Psoas muscle (tissue), 8 donors: ENCODE results near the gene POU2AF1. TPM values are rescaled to one million over a fixed set of nuclear protein-coding genes. Genes with fewer than 3 reads are reported as not detected.

ENCODE experiments used
- ATAC-seq, 4 donors: fragments of 200-7000 bp; cut with Tn5 transposase; one replicate each; pipeline ENCODE4 v1.9.1; 2020; ENCODE audit warnings: moderate library complexity in 3 of 4, mild to moderate bottlenecking in 2 of 4
- DNase-seq, 2 donors: peaks; one replicate each; pipeline ENCODE4 v3.0.0-alpha.2; 2020
- H3K27ac ChIP-seq: fragments of 200-600 bp; one replicate; pipeline ENCODE4 v1.8.0; 2022
- H3K27me3 ChIP-seq, 3 donors: fragments of 200-600 bp in 1 of 3; one replicate each; pipeline versions ENCODE4 v1.6.1 to v1.8.0; 2013 to 2022; ENCODE audit warnings: low read length in 2 of 3, mild to moderate bottlenecking in 2 of 3, moderate library complexity in 1 of 3; ENCODE audit not compliant: insufficient read depth in 3 of 3
- H3K36me3 ChIP-seq, 2 donors: fragments of 200-600 bp in 1 of 2; one replicate each; pipeline versions ENCODE4 v1.6.1 to v1.8.0; 2013 to 2022; ENCODE audit warnings: low read depth in 1 of 2, mild to moderate bottlenecking in 1 of 2, moderate library complexity in 1 of 2; ENCODE audit not compliant: insufficient read depth in 1 of 2
- H3K4me1 ChIP-seq: fragments of 200-600 bp; one replicate; pipeline ENCODE4 v1.8.0; 2022
- H3K4me3 ChIP-seq: fragments of 200-600 bp; one replicate; pipeline ENCODE4 v1.8.0; 2022; ENCODE audit warnings: mild to moderate bottlenecking
- H3K9me3 ChIP-seq: fragments of 200-600 bp; one replicate; pipeline ENCODE4 v1.8.0; 2022
- WGBS, 3 donors: extraction: QIAGEN DNeasy Blood & Tissue Kit; methylation state at CpG; one replicate each; pipeline versions ENCODE4 v1.1.6 to v1.1.7; 2013; 5-methylcytosine and 5-hydroxymethylcytosine counted together
- intact Hi-C, 2 donors: fragments of 100-400 bp; cut with DNase I; formaldehyde crosslinking; loops; one replicate each; pipeline versions ENCODE4 v1.11.0 to v1.14.2; 2022
- polyA plus RNA-seq, 3 donors: library from polyadenylated mRNA; stranded (reverse); fragments of 200-250 nt; gene quantifications; one replicate each; pipeline ENCODE4 v1.2.3, GENCODE V29; 2013
- total RNA-seq, 4 donors: library from RNA; stranded (reverse); fragmentation: NEBNext Ultra II Directional in 2 of 4; extraction: Animal tissue kit (Norgen Biotek cat#: 25700) in 2 of 4; gene quantifications; one replicate each; pipeline versions ENCODE4 v1.2.1 to v1.2.4, GENCODE V29; 2021 to 2023
- TF ChIP-seq, protein P1 (sequence below): fragments of 200-600 bp; IDR thresholded peaks from one replicate; pipeline ENCODE4 v1.8.0; 2022; ENCODE audit warnings: antibody characterized with exemption
- donor health status: healthy with polysubstance abuse.
- donor health status: DM: no; HTN: no; CAD: no; lungs with moderate emphysema.
- donor health status: Bipolar disorder and iron deficiency.
- donor health status: healthy.
- donor health status: DM: yes; HTN: yes; CAD: no.
- donor health status: DM: no; HTN: no; CAD: no.
- donor health status: DM: no; HTN: no; CAD: no.
- donor health status: DM: yes; HTN: yes; CAD: no.

Gene POU2AF1
- total and polyA plus RNA-seq, 7 donors = 0.01 to 0.25 (median 0.13) TPM; not detected in 3

- ATAC-seq (peak in 2 of 4 donors; percentile 19 to 22), DNase-seq (no peak)
- Histone ChIP-seq H3K9me3 (no peaks in the 10 kb centered on the region), H3K36me3 (no peaks in the 10 kb centered on the region), H3K27me3 (no peaks in the 10 kb centered on the region), H3K4me3 (no peak overlapping the region), H3K4me1 (peaks cover 10% of the 10 kb centered on the region), H3K27ac (no peak overlapping the region)
- TF ChIP-seq, protein P1, sequence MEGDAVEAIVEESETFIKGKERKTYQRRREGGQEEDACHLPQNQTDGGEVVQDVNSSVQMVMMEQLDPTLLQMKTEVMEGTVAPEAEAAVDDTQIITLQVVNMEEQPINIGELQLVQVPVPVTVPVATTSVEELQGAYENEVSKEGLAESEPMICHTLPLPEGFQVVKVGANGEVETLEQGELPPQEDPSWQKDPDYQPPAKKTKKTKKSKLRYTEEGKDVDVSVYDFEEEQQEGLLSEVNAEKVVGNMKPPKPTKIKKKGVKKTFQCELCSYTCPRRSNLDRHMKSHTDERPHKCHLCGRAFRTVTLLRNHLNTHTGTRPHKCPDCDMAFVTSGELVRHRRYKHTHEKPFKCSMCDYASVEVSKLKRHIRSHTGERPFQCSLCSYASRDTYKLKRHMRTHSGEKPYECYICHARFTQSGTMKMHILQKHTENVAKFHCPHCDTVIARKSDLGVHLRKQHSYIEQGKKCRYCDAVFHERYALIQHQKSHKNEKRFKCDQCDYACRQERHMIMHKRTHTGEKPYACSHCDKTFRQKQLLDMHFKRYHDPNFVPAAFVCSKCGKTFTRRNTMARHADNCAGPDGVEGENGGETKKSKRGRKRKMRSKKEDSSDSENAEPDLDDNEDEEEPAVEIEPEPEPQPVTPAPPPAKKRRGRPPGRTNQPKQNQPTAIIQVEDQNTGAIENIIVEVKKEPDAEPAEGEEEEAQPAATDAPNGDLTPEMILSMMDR = no peak
- WGBS, 3 donors = 56 to 80% (median 63%) methylated on average over 1 of the region's 1 CpG
- intact Hi-C loops = loop anchor here in 1 of 2 donors (1.0 to 5.0 kb wide), 2 partner anchors 126 to 140 kb away; partner anchors contain the start of gene POU2AF3
Observed at GRCh38 chr11:111423250-111423615, 44.2 kb upstream of the POU2AF1 start.

- WGBS, 3 donors = 52 to 65% (median 57%) methylated on average over 12 of the region's 12 CpGs
- peak; percentile 67 to 86 (median 80) for ATAC-seq
Observed at GRCh38 chr11:111422494-111423249, 43.6 kb upstream of the POU2AF1 start.

DNA sequence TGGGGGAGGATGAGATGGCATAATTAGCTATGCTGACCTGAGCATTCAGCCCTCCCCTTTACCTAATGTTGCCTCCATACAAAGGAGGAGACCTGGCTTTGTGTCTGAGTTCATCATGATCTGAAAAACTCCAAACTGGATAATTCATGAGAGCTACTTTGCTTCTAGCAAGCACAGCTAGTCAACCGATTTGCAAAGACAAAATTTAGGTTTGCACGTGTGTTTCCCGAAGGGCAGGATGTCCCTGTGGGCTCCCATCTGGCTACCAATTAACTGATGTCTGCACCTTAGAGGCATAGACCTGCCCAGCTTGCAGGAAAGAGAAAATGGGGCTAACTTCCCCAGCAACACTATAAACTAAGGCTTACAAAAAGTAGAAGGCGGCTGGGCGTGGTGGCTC lies 42.2 kb upstream of the POU2AF1 start:
- TF ChIP-seq, protein P1 = no peak
- Histone ChIP-seq H3K27me3 (no peaks in the 10 kb centered on the region), H3K4me3 (no peak overlapping the region), H3K36me3 (no peaks in the 10 kb centered on the region), H3K4me1 (peaks cover 25% of the 10 kb centered on the region), H3K27ac (no peak overlapping the region), H3K9me3 (no peaks in the 10 kb centered on the region)
- 93 to 98% (median 97%) methylated on average over 5 of the region's 5 CpGs for WGBS, 3 donors
- ATAC-seq (no peak), DNase-seq (no peak)
- intact Hi-C loops = loop anchor here in 1 of 2 donors (5.0 kb wide), 1 partner anchor 124 kb away; the partner anchor contains the start of gene POU2AF3

More at GRCh38 chr11:111422494-111423249, 43.6 kb upstream of the POU2AF1 start:
- Histone ChIP-seq H3K36me3 (no peaks in the 10 kb centered on the region), H3K4me3 (no peak overlapping the region), H3K9me3 (no peaks in the 10 kb centered on the region), H3K4me1 (peaks cover 14% of the 10 kb centered on the region), H3K27me3 (no peaks in the 10 kb centered on the region), H3K27ac (no peak overlapping the region)
- TF ChIP-seq, protein P1 = peak; percentile 66
- intact Hi-C loops = loop anchor here in 1 of 2 donors (1.0 to 5.0 kb wide), 2 partner anchors 125 to 139 kb away; partner anchors contain the start of gene POU2AF3
- DNase-seq = peak; percentile 37 to 68

DNA sequence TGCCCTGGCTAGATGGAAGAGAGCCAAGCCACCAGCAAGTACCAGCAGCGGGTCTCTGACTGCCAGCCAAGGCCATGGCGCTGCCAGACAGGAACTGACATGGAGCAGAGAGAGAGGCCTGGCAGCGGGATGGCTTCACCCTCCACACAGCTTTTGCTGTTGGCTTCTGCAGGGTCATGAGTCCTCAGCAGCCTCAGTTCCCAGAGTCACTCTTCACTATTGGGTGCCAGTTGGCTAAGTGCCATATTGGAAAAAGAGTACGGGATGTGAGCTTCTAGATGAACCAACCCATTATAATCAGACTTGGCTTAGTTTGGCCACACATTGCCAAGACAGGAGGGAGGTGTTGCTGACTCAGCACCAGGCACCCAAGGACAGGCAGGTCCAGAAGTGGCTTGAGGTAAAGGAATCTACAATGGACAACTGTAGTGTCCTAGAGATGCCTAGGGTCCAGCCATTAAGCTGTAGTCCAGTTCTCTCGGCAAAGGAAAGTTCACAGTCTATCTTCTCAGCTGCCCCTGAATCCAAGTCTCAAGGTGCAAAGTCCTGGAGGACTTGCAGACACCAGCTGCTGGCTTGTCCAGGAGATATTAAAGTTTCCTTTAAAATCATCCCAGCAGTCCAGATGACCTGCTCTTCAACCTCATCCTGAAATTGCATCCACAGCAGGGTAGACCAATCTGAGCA lies 40.7 kb upstream of the POU2AF1 start:
- Histone ChIP-seq H3K9me3 (no peaks in the 10 kb centered on the region), H3K27me3 (no peaks in the 10 kb centered on the region), H3K4me3 (no peak overlapping the region), H3K4me1 (peaks cover 25% of the 10 kb centered on the region), H3K36me3 (no peaks in the 10 kb centered on the region), H3K27ac (no peak overlapping the region)
- ATAC-seq (peak in 1 of 4 donors; percentile 19), DNase-seq (peak in 1 of 2 donors; percentile 71)
- TF ChIP-seq, protein P1 = no peak
- intact Hi-C loops = loop anchor here in 1 of 2 donors (5.0 kb wide), 1 partner anchor 122 kb away; the partner anchor contains the start of gene POU2AF3
- WGBS, 3 donors = 26 to 43% (median 28%) methylated on average over 5 of the region's 5 CpGs
